Measurements from ENCODE around the gene CLEC11A.

CLEC11A gene

GRCh38 chr19:50695251-50696093, 27.7 kb upstream of the CLEC11A start:
- Histone ChIP-seq H3K9me3 (ENCODE audit: control insufficient read depth, low read length) (no peaks in the 10 kb centered on the region), H3K9ac (ENCODE audit: low read length) (no peak overlapping the region), H3K4me3 (ENCODE audit: low read length) (no peak overlapping the region), H3K4me1 (ENCODE audit: control insufficient read depth, insufficient read depth, low read length) (no peaks in the 10 kb centered on the region), H3K27me3 (ENCODE audit: control insufficient read depth, insufficient read depth, low read length) (peaks cover 32% of the 10 kb centered on the region), H3K36me3 (ENCODE audit: control insufficient read depth, insufficient read depth, low read length) (no peaks in the 10 kb centered on the region)

- no peaks in the 10 kb centered on the region for H3K4me1 ChIP-seq (ENCODE audit: control insufficient read depth, insufficient read depth, low read length)
- no peak overlapping the region for H3K4me3 ChIP-seq (ENCODE audit: low read length)
- H3K9ac ChIP-seq (ENCODE audit: low read length) = no peak overlapping the region
- no peaks in the 10 kb centered on the region for H3K9me3 ChIP-seq (ENCODE audit: control insufficient read depth, low read length)
- peaks cover 32% of the 10 kb centered on the region for H3K27me3 ChIP-seq (ENCODE audit: control insufficient read depth, insufficient read depth, low read length)
- no peaks in the 10 kb centered on the region for H3K36me3 ChIP-seq (ENCODE audit: control insufficient read depth, insufficient read depth, low read length)
Measured at GRCh38 chr19:50696094-50696483, 27.1 kb upstream of the CLEC11A start.

GRCh38 chr19:50697414-50698124, 25.6 kb upstream of the CLEC11A start:
- H3K36me3 ChIP-seq (ENCODE audit: control insufficient read depth, insufficient read depth, low read length) = no peaks in the 10 kb centered on the region
- no peaks in the 10 kb centered on the region for H3K4me1 ChIP-seq (ENCODE audit: control insufficient read depth, insufficient read depth, low read length)
- H3K4me3 ChIP-seq (ENCODE audit: low read length) = no peak overlapping the region
- peaks cover 33% of the 10 kb centered on the region for H3K27me3 ChIP-seq (ENCODE audit: control insufficient read depth, insufficient read depth, low read length)
- no peaks in the 10 kb centered on the region for H3K9me3 ChIP-seq (ENCODE audit: control insufficient read depth, low read length)
- H3K9ac ChIP-seq (ENCODE audit: low read length) = no peak overlapping the region

- Histone ChIP-seq H3K9ac (ENCODE audit: low read length) (no peak overlapping the region), H3K27me3 (ENCODE audit: control insufficient read depth, insufficient read depth, low read length) (peaks cover 18% of the 10 kb centered on the region), H3K9me3 (ENCODE audit: control insufficient read depth, low read length) (no peaks in the 10 kb centered on the region), H3K4me1 (ENCODE audit: control insufficient read depth, insufficient read depth, low read length) (no peaks in the 10 kb centered on the region), H3K4me3 (ENCODE audit: low read length) (no peak overlapping the region), H3K36me3 (ENCODE audit: control insufficient read depth, insufficient read depth, low read length) (no peaks in the 10 kb centered on the region)
Measured at GRCh38 chr19:50701367-50701985, 21.7 kb upstream of the CLEC11A start.

- H3K9me3 ChIP-seq (ENCODE audit: control insufficient read depth, low read length) = no peaks in the 10 kb centered on the region
- no peak overlapping the region for H3K4me3 ChIP-seq (ENCODE audit: low read length)
- no peaks in the 10 kb centered on the region for H3K36me3 ChIP-seq (ENCODE audit: control insufficient read depth, insufficient read depth, low read length)
- no peaks in the 10 kb centered on the region for H3K4me1 ChIP-seq (ENCODE audit: control insufficient read depth, insufficient read depth, low read length)
- peaks cover 18% of the 10 kb centered on the region for H3K27me3 ChIP-seq (ENCODE audit: control insufficient read depth, insufficient read depth, low read length)
- no peak overlapping the region for H3K9ac ChIP-seq (ENCODE audit: low read length)
Measured at GRCh38 chr19:50702158-50702870, 20.9 kb upstream of the CLEC11A start.

GRCh38 chr19:50702871-50703829, 20.0 kb upstream of the CLEC11A start:
- Histone ChIP-seq H3K27me3 (ENCODE audit: control insufficient read depth, insufficient read depth, low read length) (peaks cover 18% of the 10 kb centered on the region), H3K9ac (ENCODE audit: low read length) (no peak overlapping the region), H3K9me3 (ENCODE audit: control insufficient read depth, low read length) (no peaks in the 10 kb centered on the region), H3K4me1 (ENCODE audit: control insufficient read depth, insufficient read depth, low read length) (no peaks in the 10 kb centered on the region), H3K4me3 (ENCODE audit: low read length) (no peak overlapping the region), H3K36me3 (ENCODE audit: control insufficient read depth, insufficient read depth, low read length) (no peaks in the 10 kb centered on the region)

- no peaks in the 10 kb centered on the region for H3K4me1 ChIP-seq (ENCODE audit: control insufficient read depth, insufficient read depth, low read length)
- no peak overlapping the region for H3K4me3 ChIP-seq (ENCODE audit: low read length)
- no peak overlapping the region for H3K9ac ChIP-seq (ENCODE audit: low read length)
- peaks cover 18% of the 10 kb centered on the region for H3K27me3 ChIP-seq (ENCODE audit: control insufficient read depth, insufficient read depth, low read length)
- H3K36me3 ChIP-seq (ENCODE audit: control insufficient read depth, insufficient read depth, low read length) = no peaks in the 10 kb centered on the region
- H3K9me3 ChIP-seq (ENCODE audit: control insufficient read depth, low read length) = no peaks in the 10 kb centered on the region
Measured at GRCh38 chr19:50703915-50704796, 19.0 kb upstream of the CLEC11A start.

GRCh38 chr19:50705422-50706019, 17.6 kb upstream of the CLEC11A start:
- Histone ChIP-seq H3K9ac (ENCODE audit: low read length) (no peak overlapping the region), H3K9me3 (ENCODE audit: control insufficient read depth, low read length) (no peaks in the 10 kb centered on the region), H3K4me3 (ENCODE audit: low read length) (no peak overlapping the region), H3K36me3 (ENCODE audit: control insufficient read depth, insufficient read depth, low read length) (no peaks in the 10 kb centered on the region), H3K4me1 (ENCODE audit: control insufficient read depth, insufficient read depth, low read length) (no peaks in the 10 kb centered on the region), H3K27me3 (ENCODE audit: control insufficient read depth, insufficient read depth, low read length) (peaks cover 18% of the 10 kb centered on the region)

- Histone ChIP-seq H3K4me1 (ENCODE audit: control insufficient read depth, insufficient read depth, low read length) (no peaks in the 10 kb centered on the region), H3K27me3 (ENCODE audit: control insufficient read depth, insufficient read depth, low read length) (peaks cover 18% of the 10 kb centered on the region), H3K36me3 (ENCODE audit: control insufficient read depth, insufficient read depth, low read length) (no peaks in the 10 kb centered on the region)
Measured at GRCh38 chr19:50706387-50706786, 16.8 kb upstream of the CLEC11A start.

GRCh38 chr19:50708179-50708879, 14.8 kb upstream of the CLEC11A start:
- Histone ChIP-seq H3K36me3 (ENCODE audit: control insufficient read depth, insufficient read depth, low read length) (no peaks in the 10 kb centered on the region), H3K27me3 (ENCODE audit: control insufficient read depth, insufficient read depth, low read length) (peaks cover 13% of the 10 kb centered on the region), H3K4me1 (ENCODE audit: control insufficient read depth, insufficient read depth, low read length) (no peaks in the 10 kb centered on the region), H3K9ac (ENCODE audit: low read length) (no peak overlapping the region), H3K4me3 (ENCODE audit: low read length) (no peak overlapping the region), H3K9me3 (ENCODE audit: control insufficient read depth, low read length) (no peaks in the 10 kb centered on the region)

More at GRCh38 chr19:50706387-50706786, 16.8 kb upstream of the CLEC11A start:
- H3K9me3 ChIP-seq (ENCODE audit: control insufficient read depth, low read length) = no peaks in the 10 kb centered on the region
- no peak overlapping the region for H3K4me3 ChIP-seq (ENCODE audit: low read length)
- no peak overlapping the region for H3K9ac ChIP-seq (ENCODE audit: low read length)

All from mucosa of stomach (tissue), 1 donor.